ENCODE data around the gene KDM3B. TPM values are rescaled to one million over a fixed set of nuclear protein-coding genes. Genes with fewer than 3 reads are reported as not detected.
A peak's percentile ranks its signal among the peaks of the same experiment; 100 is the strongest.

The KDM3B gene
- total RNA-seq, 1 experiment from 2014 or later: 89.2 TPM

GRCh38 chr5:138449501-138450239, 97.2 kb downstream of the KDM3B start:
- H3K23ac ChIP-seq (ENCODE audit: insufficient read length, low read depth, low read length): no peak overlapping the region
- DNase-seq: peak; percentile 91
- no peak overlapping the region for H2BK5ac ChIP-seq (ENCODE audit: insufficient read length, low read length)
- no peaks in the 10 kb centered on the region; the same call in 1 of the 2 replicates for H3K4me1 ChIP-seq (ENCODE audit: insufficient read depth, low read length)
- H3K4me3 Mint-ChIP-seq: peak overlapping the region; percentile 33 to 59
- no peaks in the 10 kb centered on the region for H3K79me2 ChIP-seq (ENCODE audit: insufficient read depth, low read length)
- peaks cover 0 to under 1% (median 0%) of the 10 kb centered on the region in 3 experiments; a peak in 2 of 7 replicates for H3K36me3 Mint-ChIP-seq (ENCODE audit: insufficient read depth in 1 of 3, low read depth in 3 of 3)
- H3K79me1 ChIP-seq (ENCODE audit: insufficient read depth, low read depth, low read length, poor library complexity, severe bottlenecking): no peaks in the 10 kb centered on the region
- H2AFZ ChIP-seq (ENCODE audit: low read length): no peak overlapping the region
- H3K4ac ChIP-seq (ENCODE audit: low read depth, low read length): no peak overlapping the region
- TF ChIP-seq CTCF (conservative IDR thresholded peaks at IDR 0.05): peak; percentile 96
- H3K18ac ChIP-seq (ENCODE audit: insufficient read length, low read depth, low read length): no peak overlapping the region
- H4K91ac ChIP-seq (ENCODE audit: insufficient read length, low read depth, low read length): no peak overlapping the region
- H3K27ac ChIP-seq (ENCODE audit: insufficient read length, low read depth, low read length): no peak overlapping the region
- H3K14ac ChIP-seq (ENCODE audit: insufficient read depth, low read length): no peak overlapping the region
- no peak overlapping the region for H2BK120ac ChIP-seq (ENCODE audit: low read depth, low read length, poor library complexity, severe bottlenecking)
- H3T11ph ChIP-seq (ENCODE audit: low read length): no peak overlapping the region
- no peak overlapping the region for H2BK20ac ChIP-seq (ENCODE audit: low read depth, low read length, poor library complexity, severe bottlenecking)
- H3K9me3 Mint-ChIP-seq: no peaks in the 10 kb centered on the region
- no peak overlapping the region for H3K56ac ChIP-seq (ENCODE audit: insufficient read length, low read depth, low read length)
- no peak overlapping the region for H2AK5ac ChIP-seq (ENCODE audit: insufficient read length, low read length)
- no peaks in the 10 kb centered on the region for H3K9me3 ChIP-seq (ENCODE audit: control insufficient read depth, low read depth, low read length)
- no peaks in the 10 kb centered on the region for H3K23me2 ChIP-seq (ENCODE audit: insufficient read length, low read depth, low read length, poor library complexity, severe bottlenecking)
- H3K4me2 ChIP-seq (ENCODE audit: insufficient read depth, insufficient read length, low read length): no peak overlapping the region
- no peaks in the 10 kb centered on the region for H4K20me1 ChIP-seq (ENCODE audit: control insufficient read depth, insufficient read depth, insufficient read length)
- no CpG with 5 or more reads among the region's 22 CpGs for WGBS (ENCODE audit: extremely low coverage, insufficient read length, low lambda C conversion rate)
- H3K9ac ChIP-seq (ENCODE audit: extremely low read depth, insufficient read length, low read length): no peak overlapping the region
- H2BK15ac ChIP-seq (ENCODE audit: low read depth, low read length): no peak overlapping the region
- H3K4me1 Mint-ChIP-seq: peaks cover 22 to 29% of the 10 kb centered on the region in 2 experiments
- no peak overlapping the region for H4K5ac ChIP-seq (ENCODE audit: insufficient read length, low read depth, low read length)
- H3K27me3 Mint-ChIP-seq (ENCODE audit: low read depth): peaks cover 4% of the 10 kb centered on the region; the same call in 1 of the 2 replicates
- H3K27me3 ChIP-seq (ENCODE audit: insufficient read depth, low read length): no peaks in the 10 kb centered on the region
- no peak overlapping the region for H4K8ac ChIP-seq (replicated peaks; ENCODE audit: insufficient read length, low read depth, low read length)
- no peak overlapping the region for H2BK12ac ChIP-seq (ENCODE audit: insufficient read length, low read depth, low read length)
- peak overlapping the region in 2 of 3 experiments; percentile 81 to 95; a peak in 3 of 7 replicates for H3K27ac Mint-ChIP-seq
